PC-9 (cell line): Measurements from ENCODE around the gene ATP11A.

Experiments used
- CTCF ChIP-seq: fragments of 200-600 bp; sonication (generic); conservative IDR thresholded peaks from 2 replicates; pipeline ENCODE4 v1.6.1; 2017; ENCODE audit warnings: mixed run types, antibody characterized with exemption, mild to moderate bottlenecking, moderate library complexity
- EZH2 ChIP-seq: fragments of 200-600 bp; sonication (generic); IDR thresholded peaks from 2 replicates; pipeline ENCODE4 v1.8.0; 2017; ENCODE audit warnings: antibody characterized with exemption, low read depth

GRCh38 chr13:112689303-112690245 lies at the start of gene ATP11A:
- no peak for TF ChIP-seq CTCF
- no peak for TF ChIP-seq EZH2
